ENCODE results near the gene PCDH9. TPM values are rescaled to one million over a fixed set of nuclear protein-coding genes. Genes with fewer than 3 reads are reported as not detected.

Gene PCDH9
- total RNA-seq, 1 experiment from 2014 or later: 4.2 TPM

DNA sequence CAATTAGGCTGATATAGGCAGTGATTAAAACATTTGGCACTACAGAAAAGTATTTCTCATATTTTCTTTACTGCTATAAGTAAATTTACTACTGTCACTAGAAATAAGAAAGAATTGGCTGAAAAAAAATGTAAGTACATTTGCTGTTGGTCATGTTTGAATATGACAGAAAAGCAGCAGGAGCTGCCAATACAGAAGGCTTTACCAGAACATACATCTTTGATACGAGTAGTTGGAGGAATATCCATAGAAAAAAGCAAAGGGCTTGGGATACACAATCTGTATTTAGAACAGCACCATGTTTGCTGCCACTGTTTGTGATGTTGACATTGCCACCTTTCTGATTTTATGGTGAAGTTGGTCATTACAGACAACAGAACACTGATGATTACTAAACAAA is 21.6 kb downstream of the PCDH9 start:
- BruUV-seq (replicated peaks): no TSS peak
- DNase-seq (ENCODE audit: low read depth, low spot score) (no peak), ATAC-seq (no peak)
- in situ Hi-C loops (cut with HindIII; ENCODE audit: low pct_unique_long_range_greater_than_20kb, low sequenced_read_pairs): no loop called here
- Histone ChIP-seq H3K36me3 (ENCODE audit: control insufficient read depth, insufficient read depth, low read length) (no peaks in the 10 kb centered on the region), H3K4me3 (ENCODE audit: low read depth in 2 of 2, low read length in 2 of 2) (no peak overlapping the region), H3K27ac (ENCODE audit: low read length) (no peak overlapping the region), H3K27me3 (ENCODE audit: control insufficient read depth, insufficient read depth, low read length) (no peaks in the 10 kb centered on the region), H3K4me1 (ENCODE audit: control insufficient read depth, insufficient read depth, low read length) (no peaks in the 10 kb centered on the region), H3K9me3 (ENCODE audit: control insufficient read depth, insufficient read depth, low read depth, low read length) (no peaks in the 10 kb centered on the region)
- intact Hi-C loops (cut with micrococcal nuclease; ENCODE audit: unreplicated experiment): no loop called here
- no peak for TF ChIP-seq TCF7L2 (IDR thresholded peaks at IDR 0.05; ENCODE audit: low read depth, low read length)
- TF ChIP-seq CTCF (IDR thresholded peaks at IDR 0.05): no peak
- TF ChIP-seq POLR2AphosphoS5 (IDR thresholded peaks at IDR 0.05; ENCODE audit: low read depth, low read length): no peak
- no peak for TF ChIP-seq SIN3A (IDR thresholded peaks at IDR 0.05; ENCODE audit: borderline replicate concordance, insufficient read depth, low read depth, low read length)
- TF ChIP-seq REST (IDR thresholded peaks at IDR 0.05; ENCODE audit: insufficient read depth in 1 of 2, low read depth in 2 of 2, low read length in 1 of 2): no peak
- POLR2A ChIA-PET: no interaction called here
- CTCF ChIA-PET: no interaction called here

DNA sequence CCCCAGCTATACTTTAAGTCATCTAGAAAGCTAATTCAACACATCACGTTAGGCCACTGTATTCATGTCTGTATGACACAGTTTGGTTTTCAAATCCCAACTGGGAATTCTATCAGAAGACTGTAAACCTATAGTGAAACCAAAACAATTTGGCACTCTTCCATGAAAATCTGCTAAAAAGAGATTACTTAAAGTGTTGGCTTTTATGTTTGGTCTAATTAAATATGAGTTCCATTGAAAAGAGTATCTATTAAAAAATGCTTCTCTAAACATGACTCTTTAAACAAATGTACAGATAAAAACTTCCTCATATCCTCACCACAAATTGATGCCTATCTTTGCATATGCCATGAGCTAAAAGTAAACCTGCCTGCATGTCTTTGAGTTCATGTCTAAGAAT is 25.4 kb downstream of the PCDH9 start:
- Histone ChIP-seq H3K36me3 (ENCODE audit: control insufficient read depth, insufficient read depth, low read length) (no peaks in the 10 kb centered on the region), H3K4me3 (ENCODE audit: low read depth in 2 of 2, low read length in 2 of 2) (no peak overlapping the region), H3K9me3 (ENCODE audit: control insufficient read depth, insufficient read depth, low read depth, low read length) (no peaks in the 10 kb centered on the region), H3K27ac (ENCODE audit: low read length) (no peak overlapping the region), H3K4me1 (ENCODE audit: control insufficient read depth, insufficient read depth, low read length) (no peaks in the 10 kb centered on the region), H3K27me3 (ENCODE audit: control insufficient read depth, insufficient read depth, low read length) (no peaks in the 10 kb centered on the region)
- in situ Hi-C loops (cut with HindIII; ENCODE audit: low pct_unique_long_range_greater_than_20kb, low sequenced_read_pairs) (no loop called here), intact Hi-C loops (cut with micrococcal nuclease; ENCODE audit: unreplicated experiment) (no loop called here)
- no TSS peak for BruUV-seq (replicated peaks)
- POLR2A ChIA-PET: no interaction called here
- CTCF ChIA-PET: no interaction called here
- ATAC-seq (no peak), DNase-seq (ENCODE audit: low read depth, low spot score) (no peak)
- TF ChIP-seq CTCF (IDR thresholded peaks at IDR 0.05) (no peak), SIN3A (IDR thresholded peaks at IDR 0.05; ENCODE audit: borderline replicate concordance, insufficient read depth, low read depth, low read length) (no peak), REST (IDR thresholded peaks at IDR 0.05; ENCODE audit: insufficient read depth in 1 of 2, low read depth in 2 of 2, low read length in 1 of 2) (no peak), POLR2AphosphoS5 (IDR thresholded peaks at IDR 0.05; ENCODE audit: low read depth, low read length) (no peak), TCF7L2 (IDR thresholded peaks at IDR 0.05; ENCODE audit: low read depth, low read length) (no peak)
